Hepatocyte (in vitro differentiated cells): ENCODE results near the gene NUAK1. TPM values are rescaled to one million over a fixed set of nuclear protein-coding genes. Genes with fewer than 3 reads are reported as not detected.

Experiments used
- DNase-seq: peaks from one replicate; pipeline ENCODE4 v3.0.0-alpha.2; 2016; ENCODE audit warnings: low spot score
- H2AFZ ChIP-seq: fragments of 200-600 bp; sonication (generic); 2 replicates; pipeline ENCODE4 v1.6.0; 2016; ENCODE audit warnings: antibody characterized with exemption, mild to moderate bottlenecking
- H3K27ac ChIP-seq: fragments of 200-600 bp; sonication (generic); 2 replicates; pipeline ENCODE4 v1.5.1; 2016; ENCODE audit warnings: mild to moderate bottlenecking
- H3K27me3 ChIP-seq: fragments of 200-600 bp; sonication (generic); 2 replicates; pipeline ENCODE4 v1.6.1; 2016
- H3K36me3 ChIP-seq: fragments of 200-600 bp; sonication (generic); replicated peaks from 2 replicates; pipeline ENCODE4 v1.5.1; 2016; ENCODE audit warnings: low read depth; ENCODE audit not compliant: insufficient read depth
- H3K4me1 ChIP-seq: fragments of 200-600 bp; sonication (generic); 2 replicates; pipeline ENCODE4 v1.5.1; 2016; ENCODE audit warnings: mild to moderate bottlenecking, moderate library complexity; ENCODE audit not compliant: insufficient read depth
- H3K4me2 ChIP-seq: fragments of 200-600 bp; sonication (generic); 2 replicates; pipeline ENCODE4 v1.6.0; 2016
- H3K4me3 ChIP-seq: fragments of 200-600 bp; sonication (generic); 2 replicates; pipeline ENCODE4 v1.5.1; 2016; ENCODE audit warnings: mild to moderate bottlenecking
- H3K79me2 ChIP-seq: fragments of 200-600 bp; sonication (generic); 2 replicates; pipeline ENCODE4 v1.6.0; 2017; ENCODE audit warnings: mild to moderate bottlenecking
- H3K9me2 ChIP-seq: fragments of 200-600 bp; sonication (generic); replicated peaks from 2 replicates; pipeline ENCODE4 v1.6.0; 2017; ENCODE audit warnings: mild to moderate bottlenecking; ENCODE audit not compliant: insufficient read depth
- H3K9me3 ChIP-seq: fragments of 200-600 bp; sonication (generic); 2 replicates; pipeline ENCODE4 v1.5.1; 2016; ENCODE audit warnings: low read depth, mild to moderate bottlenecking
- H4K20me1 ChIP-seq: fragments of 200-600 bp; sonication (generic); 2 replicates; pipeline ENCODE4 v1.6.0; 2016; ENCODE audit warnings: mild to moderate bottlenecking; ENCODE audit not compliant: insufficient read depth, poor library complexity, severe bottlenecking
- CTCF ChIP-seq: fragments of 200-600 bp; sonication (generic); IDR thresholded peaks from 2 replicates; pipeline ENCODE4 v1.5.1; 2016; ENCODE audit warnings: antibody characterized with exemption, mild to moderate bottlenecking; ENCODE audit not compliant: poor library complexity
- EZH2 ChIP-seq: fragments of 200-600 bp; sonication (generic); IDR thresholded peaks from 2 replicates; pipeline ENCODE4 v1.6.1; 2016; ENCODE audit warnings: antibody characterized with exemption, mild to moderate bottlenecking, borderline replicate concordance
- EZH2phosphoT487 ChIP-seq: fragments of 200-600 bp; sonication (generic); IDR thresholded peaks from one replicate; pipeline ENCODE4 v1.6.1; 2018; ENCODE audit warnings: antibody characterized with exemption, mild to moderate bottlenecking, low read depth, moderate library complexity; ENCODE audit not compliant: unreplicated experiment, severe bottlenecking
- WGBS: methylation state at CpG from one replicate; pipeline ENCODE4 v1.1.6; 2016; ENCODE audit warnings: low lambda C conversion rate; ENCODE audit errors: missing lambda C conversion rate; 5-methylcytosine and 5-hydroxymethylcytosine counted together
- polyA plus RNA-seq: library from polyadenylated mRNA; unstranded; fragments of >200 nt; fragmentation: Nextera tagmentation; extraction: Ambion mirVana; gene quantifications from 2 replicates; pipeline ENCODE4 v1.2.1, GENCODE V29; 2016
- total RNA-seq: library from RNA; depleted of rRNA; stranded (reverse); fragments of >200 nt; gene quantifications from 2 replicates; pipeline ENCODE4 v1.2.3, GENCODE V29; 2014

Gene NUAK1
- total and polyA plus RNA-seq, 2 experiments from 2014 or later = 3.5 to 13.0 TPM

GRCh38 chr12:106030210-106031071, 108.3 kb downstream of the NUAK1 start:
- Histone ChIP-seq H3K9me2 (no peaks in the 10 kb centered on the region), H3K4me2 (peak overlapping the region; percentile 59), H3K79me2 (no peaks in the 10 kb centered on the region), H3K27me3 (no peaks in the 10 kb centered on the region), H3K27ac (peak overlapping the region; percentile 72), H3K4me1 (peaks cover 6% of the 10 kb centered on the region), H3K36me3 (no peaks in the 10 kb centered on the region), H3K4me3 (no peak overlapping the region), H3K9me3 (no peaks in the 10 kb centered on the region), H2AFZ (no peak overlapping the region), H4K20me1 (no peaks in the 10 kb centered on the region)
- TF ChIP-seq EZH2 = no peak
- no peak for TF ChIP-seq EZH2phosphoT487
- no peak for TF ChIP-seq CTCF
- DNase-seq = peak; percentile 64
- WGBS = 25% methylated on average over 12 of the region's 12 CpGs

GRCh38 chr12:106029532-106029931, 109.2 kb downstream of the NUAK1 start:
- no peak overlapping the region for H3K4me3 ChIP-seq
- H3K9me2 ChIP-seq = no peaks in the 10 kb centered on the region
- H2AFZ ChIP-seq = no peak overlapping the region
- H3K79me2 ChIP-seq = no peaks in the 10 kb centered on the region
- no peak overlapping the region for H3K4me2 ChIP-seq
- H4K20me1 ChIP-seq = no peaks in the 10 kb centered on the region
- no peak overlapping the region for H3K27ac ChIP-seq
- H3K9me3 ChIP-seq = no peaks in the 10 kb centered on the region
- TF ChIP-seq EZH2phosphoT487 (no peak), CTCF (no peak), EZH2 (no peak)
- peaks cover 6% of the 10 kb centered on the region for H3K4me1 ChIP-seq
- H3K36me3 ChIP-seq = no peaks in the 10 kb centered on the region
- WGBS = 58% methylated on average over 1 of the region's 1 CpG
- H3K27me3 ChIP-seq = no peaks in the 10 kb centered on the region
- no peak for DNase-seq

- Histone ChIP-seq H3K4me1 (peaks cover 6% of the 10 kb centered on the region), H3K27me3 (no peaks in the 10 kb centered on the region), H3K9me3 (no peaks in the 10 kb centered on the region), H4K20me1 (no peaks in the 10 kb centered on the region), H3K4me2 (no peak overlapping the region), H3K36me3 (no peaks in the 10 kb centered on the region), H3K9me2 (no peaks in the 10 kb centered on the region), H2AFZ (no peak overlapping the region), H3K4me3 (no peak overlapping the region), H3K79me2 (no peaks in the 10 kb centered on the region), H3K27ac (no peak overlapping the region)
- WGBS = 93% methylated on average over 6 of the region's 6 CpGs
- no peak for DNase-seq
- TF ChIP-seq EZH2 = no peak
- TF ChIP-seq EZH2phosphoT487 = no peak
- TF ChIP-seq CTCF = no peak
Measured at GRCh38 chr12:106027911-106028310, 110.8 kb downstream of the NUAK1 start.

- TF ChIP-seq EZH2 = no peak
- TF ChIP-seq EZH2phosphoT487 = no peak
- no peak for TF ChIP-seq CTCF
- H4K20me1 ChIP-seq = no peaks in the 10 kb centered on the region
- peaks cover 8% of the 10 kb centered on the region for H3K4me1 ChIP-seq
- H3K27me3 ChIP-seq = no peaks in the 10 kb centered on the region
- no peak overlapping the region for H2AFZ ChIP-seq
- no peaks in the 10 kb centered on the region for H3K9me3 ChIP-seq
- H3K4me2 ChIP-seq = no peak overlapping the region
- no peak for DNase-seq
- no peak overlapping the region for H3K27ac ChIP-seq
- H3K4me3 ChIP-seq = no peak overlapping the region
- 82% methylated on average over 5 of the region's 5 CpGs for WGBS
- H3K9me2 ChIP-seq = no peaks in the 10 kb centered on the region
- no peaks in the 10 kb centered on the region for H3K79me2 ChIP-seq
- no peaks in the 10 kb centered on the region for H3K36me3 ChIP-seq
Measured at GRCh38 chr12:106027286-106027685, 111.5 kb downstream of the NUAK1 start.
